OCI-LY1 (cell line): ENCODE results near the gene GRM7.

Source experiments
- H2AFZ ChIP-seq: fragments of 200-600 bp; sonication (generic), shearing (Covaris generic); 2 replicates; pipeline ENCODE4 v1.6.0; 2014; ENCODE audit warnings: antibody characterized with exemption, mild to moderate bottlenecking, low read length
- H3F3A ChIP-seq: fragments of 200-600 bp; sonication (generic), shearing (Covaris generic); 2 replicates; pipeline ENCODE4 v1.6.0; 2014; ENCODE audit warnings: mild to moderate bottlenecking, antibody characterized with exemption, low read length, moderate library complexity; ENCODE audit not compliant: insufficient read depth
- H3K27ac ChIP-seq: fragments of 200-600 bp; sonication (generic); 2 replicates; pipeline ENCODE4 v1.5.1; 2014; ENCODE audit warnings: low read length, mixed run types, mild to moderate bottlenecking, low read depth; ENCODE audit not compliant: poor library complexity, severe bottlenecking
- H3K27me3 ChIP-seq: fragments of 200-600 bp; sonication (generic); 2 replicates; pipeline ENCODE4 v1.6.0; 2014; ENCODE audit warnings: antibody characterized with exemption, mild to moderate bottlenecking, low read length, moderate library complexity; ENCODE audit not compliant: insufficient read depth
- H3K36me3 ChIP-seq: fragments of 200-600 bp; sonication (generic); 2 replicates; pipeline ENCODE4 v1.6.1; 2014; ENCODE audit warnings: mild to moderate bottlenecking, antibody characterized with exemption, low read length, moderate library complexity, mixed read lengths; ENCODE audit not compliant: insufficient read depth
- H3K4me1 ChIP-seq: fragments of 200-600 bp; sonication (generic); 2 replicates; pipeline ENCODE4 v1.5.1; 2014; ENCODE audit warnings: mild to moderate bottlenecking, low read length, moderate library complexity; ENCODE audit not compliant: insufficient read depth, severe bottlenecking
- H3K4me2 ChIP-seq: fragments of 200-600 bp; sonication (generic), shearing (Covaris generic); 2 replicates; pipeline ENCODE4 v1.6.1; 2014; ENCODE audit warnings: low read length
- H3K4me3 ChIP-seq: fragments of 200-600 bp; sonication (generic); 2 replicates; pipeline ENCODE4 v1.5.1; 2014; ENCODE audit warnings: low read length, low read depth, mild to moderate bottlenecking, mixed read lengths; ENCODE audit not compliant: poor library complexity, severe bottlenecking
- H3K79me2 ChIP-seq: fragments of 200-600 bp; shearing (Covaris generic); 2 replicates; pipeline ENCODE4 v1.6.1; 2016; ENCODE audit warnings: mixed run types, low read length, mixed read lengths; ENCODE audit not compliant: insufficient read depth
- H3K9ac ChIP-seq: fragments of 200-600 bp; sonication (generic), shearing (Covaris generic); 2 replicates; pipeline ENCODE4 v1.6.1; 2014; ENCODE audit warnings: mild to moderate bottlenecking, low read length, mixed read lengths
- H3K9me2 ChIP-seq: fragments of 200-600 bp; sonication (generic), shearing (Covaris generic); 2 replicates; pipeline ENCODE4 v1.6.1; 2014; ENCODE audit warnings: low read depth, mild to moderate bottlenecking, low read length, mixed read lengths
- H3K9me3 ChIP-seq: fragments of 200-600 bp; shearing (Covaris generic); 2 replicates; pipeline ENCODE4 v1.6.1; 2014; ENCODE audit warnings: low read length, mixed read lengths
- H4K20me1 ChIP-seq: fragments of 200-600 bp; sonication (generic), shearing (Covaris generic); 2 replicates; pipeline ENCODE4 v1.6.0; 2016; ENCODE audit warnings: mild to moderate bottlenecking, low read length; ENCODE audit not compliant: insufficient read depth
- CTCF ChIP-seq: fragments of 200-600 bp; sonication (generic), shearing (Covaris generic); IDR thresholded peaks from 2 replicates; pipeline ENCODE4 v1.5.1; 2017; ENCODE audit warnings: mild to moderate bottlenecking, antibody characterized with exemption, low read length, moderate library complexity, mixed read lengths
- EZH2 ChIP-seq: fragments of 200-600 bp; sonication (generic), shearing (Covaris generic); IDR thresholded peaks from 2 replicates; pipeline ENCODE4 v1.8.0; 2017; ENCODE audit warnings: borderline replicate concordance, mixed run types, mild to moderate bottlenecking, antibody characterized with exemption, low read length, moderate library complexity, mixed read lengths

GRM7 gene

GRCh38 chr3:7203969-7204847, 343.3 kb downstream of the GRM7 start:
- Histone ChIP-seq H3K9ac (no peak overlapping the region), H3K9me3 (no peaks in the 10 kb centered on the region)

DNA sequence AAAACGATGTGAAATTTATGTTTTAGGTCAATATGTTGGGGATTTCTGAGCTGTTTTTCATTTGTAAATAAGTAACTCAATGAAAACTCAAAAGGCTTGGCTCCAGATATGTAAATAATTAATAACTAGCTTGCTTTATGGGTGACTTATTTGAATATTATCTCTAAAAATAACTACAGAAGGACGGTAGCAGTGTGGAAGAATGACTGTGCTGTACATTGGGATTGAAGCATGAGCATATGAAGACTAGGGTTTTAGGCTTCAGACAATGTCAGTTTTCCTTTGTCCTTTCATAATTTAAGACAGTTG, 343.9 kb downstream of the GRM7 start:
- Histone ChIP-seq H3K9me2 (no peaks in the 10 kb centered on the region), H3K9me3 (no peaks in the 10 kb centered on the region), H4K20me1 (no peaks in the 10 kb centered on the region), H3F3A (no peaks in the 10 kb centered on the region), H2AFZ (no peak overlapping the region), H3K27ac (no peak overlapping the region), H3K36me3 (no peaks in the 10 kb centered on the region), H3K4me3 (no peak overlapping the region), H3K9ac (no peak overlapping the region), H3K4me2 (no peak overlapping the region), H3K4me1 (no peaks in the 10 kb centered on the region), H3K27me3 (no peaks in the 10 kb centered on the region), H3K79me2 (no peaks in the 10 kb centered on the region)
- no peak for TF ChIP-seq CTCF
- TF ChIP-seq EZH2: no peak

More at GRCh38 chr3:7203969-7204847, 343.3 kb downstream of the GRM7 start:
- Histone ChIP-seq H3F3A (no peaks in the 10 kb centered on the region), H3K4me2 (no peak overlapping the region), H3K4me3 (no peak overlapping the region), H2AFZ (no peak overlapping the region), H3K9me2 (no peaks in the 10 kb centered on the region), H3K27ac (no peak overlapping the region), H3K4me1 (no peaks in the 10 kb centered on the region), H3K27me3 (no peaks in the 10 kb centered on the region), H4K20me1 (no peaks in the 10 kb centered on the region), H3K79me2 (no peaks in the 10 kb centered on the region), H3K36me3 (no peaks in the 10 kb centered on the region)
- TF ChIP-seq CTCF (no peak), EZH2 (no peak)

DNA sequence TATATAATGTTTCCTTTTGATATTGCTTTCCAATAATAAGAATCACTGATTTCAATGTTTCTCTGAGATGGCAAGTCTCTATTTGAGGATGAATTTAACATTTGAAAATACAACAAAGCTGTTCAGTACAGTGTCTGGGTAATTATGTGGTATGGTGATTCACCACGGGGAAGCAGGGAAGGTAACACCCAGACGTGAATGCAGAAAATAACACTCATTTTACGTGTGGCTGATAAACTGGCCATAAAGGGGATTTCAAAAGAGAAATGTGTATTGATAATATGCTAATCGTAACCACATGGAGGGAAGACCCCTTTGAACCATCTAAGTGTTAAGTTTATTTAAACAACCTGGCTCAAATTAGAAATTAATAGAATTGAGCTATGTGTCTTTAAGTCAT, 344.6 kb downstream of the GRM7 start:
- Histone ChIP-seq H2AFZ (no peak overlapping the region), H3K36me3 (no peaks in the 10 kb centered on the region), H3K9ac (no peak overlapping the region), H3F3A (no peaks in the 10 kb centered on the region), H3K27ac (no peak overlapping the region), H3K9me3 (no peaks in the 10 kb centered on the region), H3K4me2 (no peak overlapping the region), H3K27me3 (no peaks in the 10 kb centered on the region), H3K4me3 (no peak overlapping the region), H4K20me1 (no peaks in the 10 kb centered on the region), H3K9me2 (no peaks in the 10 kb centered on the region), H3K4me1 (no peaks in the 10 kb centered on the region), H3K79me2 (no peaks in the 10 kb centered on the region)
- TF ChIP-seq EZH2 (no peak), CTCF (no peak)
